Trophoblast cell (in vitro differentiated cells and primary cell): Measurements from ENCODE around the gene HOTAIR.

Source experiments
- DNase-seq, 2 donors: peaks; one replicate each; pipeline ENCODE4 v3.0.0-alpha.2; 2016
- H2AFZ ChIP-seq: 2 replicates; pipeline ENCODE4 v1.6.1; 2013; ENCODE audit warnings: low read length, moderate library complexity, mild to moderate bottlenecking; ENCODE audit not compliant: insufficient read depth, poor library complexity
- H2AK5ac ChIP-seq: 2 replicates; pipeline ENCODE4 v1.6.1; 2013; ENCODE audit warnings: mild to moderate bottlenecking, low read length
- H2BK120ac ChIP-seq: 2 replicates; pipeline ENCODE4 v1.6.1; 2013; ENCODE audit warnings: low read length, mild to moderate bottlenecking, moderate library complexity; ENCODE audit not compliant: insufficient read depth, poor library complexity
- H2BK12ac ChIP-seq: 2 replicates; pipeline ENCODE4 v1.6.1; 2013; ENCODE audit warnings: mild to moderate bottlenecking, low read length, moderate library complexity
- H2BK5ac ChIP-seq: 2 replicates; pipeline ENCODE4 v1.6.1; 2013; ENCODE audit warnings: low read length, low read depth, moderate library complexity, mild to moderate bottlenecking; ENCODE audit not compliant: poor library complexity
- H3K14ac ChIP-seq: 2 replicates; pipeline ENCODE4 v1.6.1; 2013; ENCODE audit warnings: mild to moderate bottlenecking, low read length
- H3K18ac ChIP-seq: 2 replicates; pipeline ENCODE4 v1.6.1; 2013; ENCODE audit warnings: mild to moderate bottlenecking, low read length
- H3K23ac ChIP-seq: 2 replicates; pipeline ENCODE4 v1.6.1; 2013; ENCODE audit warnings: low read length
- H3K27ac ChIP-seq: 2 replicates; pipeline ENCODE4 v1.5.1; 2013; ENCODE audit warnings: low read depth, mild to moderate bottlenecking, inconsistent platforms, low read length, moderate library complexity
- H3K27me3 ChIP-seq: 2 replicates; pipeline ENCODE4 v1.6.1; 2013; ENCODE audit warnings: inconsistent platforms, mild to moderate bottlenecking, low read length, moderate library complexity; ENCODE audit not compliant: insufficient read depth
- H3K36me3 ChIP-seq, 2 experiments: 1 replicate in 1 of 2; 2 replicates in 1 of 2; pipeline ENCODE4 v1.6.1; 2013; ENCODE audit warnings: low read length in 2 of 2, mild to moderate bottlenecking in 2 of 2, moderate library complexity in 1 of 2; ENCODE audit not compliant: insufficient read depth in 2 of 2, control insufficient read depth in 1 of 2
- H3K4ac ChIP-seq: 2 replicates; pipeline ENCODE4 v1.6.1; 2013; ENCODE audit warnings: low read depth, mild to moderate bottlenecking, low read length, moderate library complexity
- H3K4me1 ChIP-seq, 2 experiments: 1 replicate in 1 of 2; 2 replicates in 1 of 2; pipeline ENCODE4 v1.6.1; 2013; ENCODE audit warnings: low read length in 2 of 2, mild to moderate bottlenecking in 2 of 2, moderate library complexity in 1 of 2; ENCODE audit not compliant: insufficient read depth in 2 of 2, control insufficient read depth in 1 of 2
- H3K4me2 ChIP-seq: 2 replicates; pipeline ENCODE4 v1.6.1; 2013; ENCODE audit warnings: inconsistent platforms, mild to moderate bottlenecking, low read length, moderate library complexity
- H3K4me3 ChIP-seq: 2 replicates; pipeline ENCODE4 v1.5.1; 2013; ENCODE audit warnings: mild to moderate bottlenecking, low read depth, low read length, inconsistent platforms
- H3K79me1 ChIP-seq: one replicate; pipeline ENCODE4 v1.6.1; 2013; ENCODE audit warnings: low read length
- H3K79me2 ChIP-seq: 2 replicates; pipeline ENCODE4 v1.6.1; 2013; ENCODE audit warnings: low read length, mild to moderate bottlenecking; ENCODE audit not compliant: control insufficient read depth, insufficient read depth, poor library complexity
- H3K9ac ChIP-seq: 2 replicates; pipeline ENCODE4 v1.6.1; 2013; ENCODE audit warnings: mild to moderate bottlenecking, low read length
- H3K9me3 ChIP-seq: 2 replicates; pipeline ENCODE4 v1.6.1; 2013; ENCODE audit warnings: low read depth, mild to moderate bottlenecking, control low read depth, inconsistent platforms, low read length; ENCODE audit not compliant: insufficient read depth
- H4K12ac ChIP-seq: 2 replicates; pipeline ENCODE4 v1.6.1; 2013; ENCODE audit warnings: low read depth, mild to moderate bottlenecking, low read length, moderate library complexity
- H4K8ac ChIP-seq: 2 replicates; pipeline ENCODE4 v1.6.1; 2013; ENCODE audit warnings: low read depth, mild to moderate bottlenecking, low read length, moderate library complexity
- H4K91ac ChIP-seq: one replicate; pipeline ENCODE4 v1.6.1; 2013; ENCODE audit warnings: low read depth, mild to moderate bottlenecking, low read length, moderate library complexity
- WGBS: extraction: QIAGEN DNeasy Blood & Tissue Kit; methylation state at CpG from one replicate; pipeline ENCODE4 v1.1.7; 2013; ENCODE audit warnings: missing lambda C conversion rate; ENCODE audit not compliant: insufficient read length, insufficient coverage; ENCODE audit errors: extremely low coverage; 5-methylcytosine and 5-hydroxymethylcytosine counted together

HOTAIR gene

GRCh38 chr12:53953831-53954693, 20.7 kb downstream of the HOTAIR start:
- H3K4me3 ChIP-seq = no peak overlapping the region
- no peak overlapping the region for H2BK12ac ChIP-seq
- no peak overlapping the region for H3K4me2 ChIP-seq
- H3K27me3 ChIP-seq = peaks cover 89% of the 10 kb centered on the region
- H3K4me1 ChIP-seq = peaks cover 19 to 24% of the 10 kb centered on the region in 2 experiments
- no peak overlapping the region for H3K9ac ChIP-seq
- H3K79me1 ChIP-seq = no peaks in the 10 kb centered on the region
- H2AFZ ChIP-seq = no peak overlapping the region
- H4K12ac ChIP-seq = no peak overlapping the region
- DNase-seq = no peak
- H3K14ac ChIP-seq = no peak overlapping the region
- no peaks in the 10 kb centered on the region for H3K36me3 ChIP-seq
- H4K91ac ChIP-seq = no peak overlapping the region
- no peak overlapping the region for H3K18ac ChIP-seq
- H3K9me3 ChIP-seq = peaks cover 21% of the 10 kb centered on the region
- no peak overlapping the region for H4K8ac ChIP-seq
- no CpG with 5 or more reads among the region's 19 CpGs for WGBS
- H2BK120ac ChIP-seq = no peak overlapping the region
- H2AK5ac ChIP-seq = no peak overlapping the region
- H3K4ac ChIP-seq = no peak overlapping the region
- no peaks in the 10 kb centered on the region for H3K79me2 ChIP-seq
- H2BK5ac ChIP-seq = no peak overlapping the region
- H3K23ac ChIP-seq = no peak overlapping the region
- no peak overlapping the region for H3K27ac ChIP-seq

- no peak overlapping the region for H3K18ac ChIP-seq
- H4K12ac ChIP-seq = no peak overlapping the region
- H3K23ac ChIP-seq = no peak overlapping the region
- peaks cover 84% of the 10 kb centered on the region for H3K27me3 ChIP-seq
- H3K79me2 ChIP-seq = no peaks in the 10 kb centered on the region
- no peak overlapping the region for H3K4me2 ChIP-seq
- H3K4me1 ChIP-seq = peaks cover 19 to 24% of the 10 kb centered on the region in 2 experiments
- no peak overlapping the region for H3K14ac ChIP-seq
- no peak overlapping the region for H3K27ac ChIP-seq
- no peak overlapping the region for H2BK5ac ChIP-seq
- DNase-seq = peak; percentile 93 to 96
- no peak overlapping the region for H4K91ac ChIP-seq
- no peak overlapping the region for H2AK5ac ChIP-seq
- no peak overlapping the region for H3K4ac ChIP-seq
- WGBS = no CpG with 5 or more reads among the region's 38 CpGs
- H4K8ac ChIP-seq = no peak overlapping the region
- peaks cover 21% of the 10 kb centered on the region for H3K9me3 ChIP-seq
- H3K79me1 ChIP-seq = no peaks in the 10 kb centered on the region
- no peak overlapping the region for H2BK12ac ChIP-seq
- H2BK120ac ChIP-seq = no peak overlapping the region
- H3K4me3 ChIP-seq = no peak overlapping the region
- H3K9ac ChIP-seq = no peak overlapping the region
- no peaks in the 10 kb centered on the region for H3K36me3 ChIP-seq
- H2AFZ ChIP-seq = no peak overlapping the region
These were observed 21.7 kb downstream of the HOTAIR start for GRCh38 chr12:53952871-53953734.

GRCh38 chr12:53952335-53952694, 22.4 kb downstream of the HOTAIR start:
- Histone ChIP-seq H3K27me3 (peaks cover 79% of the 10 kb centered on the region), H4K8ac (no peak overlapping the region), H3K79me1 (no peaks in the 10 kb centered on the region), H3K4me1 (peaks cover 19 to 24% of the 10 kb centered on the region in 2 experiments), H3K23ac (no peak overlapping the region), H2BK120ac (no peak overlapping the region), H4K91ac (no peak overlapping the region), H3K79me2 (no peaks in the 10 kb centered on the region), H2BK5ac (no peak overlapping the region), H3K14ac (no peak overlapping the region), H3K36me3 (no peaks in the 10 kb centered on the region), H4K12ac (no peak overlapping the region), H2AK5ac (no peak overlapping the region), H3K9me3 (peaks cover 21% of the 10 kb centered on the region), H3K4ac (no peak overlapping the region), H3K4me2 (peak overlapping the region; percentile 7), H3K9ac (no peak overlapping the region), H3K4me3 (no peak overlapping the region), H3K27ac (no peak overlapping the region), H2BK12ac (no peak overlapping the region), H3K18ac (no peak overlapping the region), H2AFZ (no peak overlapping the region)
- DNase-seq = no peak
- WGBS = no CpG with 5 or more reads among the region's 13 CpGs

GRCh38 chr12:53951577-53952334, 23.0 kb downstream of the HOTAIR start:
- no peak overlapping the region for H3K14ac ChIP-seq
- no peaks in the 10 kb centered on the region for H3K36me3 ChIP-seq
- H3K79me2 ChIP-seq = no peaks in the 10 kb centered on the region
- H3K18ac ChIP-seq = no peak overlapping the region
- DNase-seq = no peak
- peaks cover 19 to 24% of the 10 kb centered on the region in 2 experiments for H3K4me1 ChIP-seq
- H4K91ac ChIP-seq = no peak overlapping the region
- H2AK5ac ChIP-seq = no peak overlapping the region
- peaks cover 74% of the 10 kb centered on the region for H3K27me3 ChIP-seq
- no peak overlapping the region for H3K27ac ChIP-seq
- no peak overlapping the region for H2BK5ac ChIP-seq
- peak overlapping the region; percentile 7 for H3K4me2 ChIP-seq
- H2AFZ ChIP-seq = no peak overlapping the region
- H3K79me1 ChIP-seq = no peaks in the 10 kb centered on the region
- no peak overlapping the region for H3K4me3 ChIP-seq
- WGBS = no CpG with 5 or more reads among the region's 47 CpGs
- H2BK120ac ChIP-seq = no peak overlapping the region
- no peak overlapping the region for H3K23ac ChIP-seq
- H3K9me3 ChIP-seq = peaks cover 18% of the 10 kb centered on the region
- H3K9ac ChIP-seq = no peak overlapping the region
- H4K12ac ChIP-seq = no peak overlapping the region
- H4K8ac ChIP-seq = no peak overlapping the region
- no peak overlapping the region for H2BK12ac ChIP-seq
- no peak overlapping the region for H3K4ac ChIP-seq
